DOHH2 (cell line): ENCODE results near the gene NCF2.

Experiments used
- CTCF ChIP-seq: fragments of 200-600 bp; sonication (generic); IDR thresholded peaks from one replicate; pipeline ENCODE4 v1.5.1; 2014; ENCODE audit warnings: antibody characterized with exemption, mild to moderate bottlenecking, low read depth, low read length; ENCODE audit not compliant: poor library complexity, severe bottlenecking
- EZH2phosphoT487 ChIP-seq: fragments of 200-600 bp; sonication (generic); IDR thresholded peaks from 2 replicates; pipeline ENCODE4 v1.6.1; 2017; ENCODE audit warnings: borderline replicate concordance, mild to moderate bottlenecking, antibody characterized with exemption, low read length, moderate library complexity, mixed read lengths

DNA sequence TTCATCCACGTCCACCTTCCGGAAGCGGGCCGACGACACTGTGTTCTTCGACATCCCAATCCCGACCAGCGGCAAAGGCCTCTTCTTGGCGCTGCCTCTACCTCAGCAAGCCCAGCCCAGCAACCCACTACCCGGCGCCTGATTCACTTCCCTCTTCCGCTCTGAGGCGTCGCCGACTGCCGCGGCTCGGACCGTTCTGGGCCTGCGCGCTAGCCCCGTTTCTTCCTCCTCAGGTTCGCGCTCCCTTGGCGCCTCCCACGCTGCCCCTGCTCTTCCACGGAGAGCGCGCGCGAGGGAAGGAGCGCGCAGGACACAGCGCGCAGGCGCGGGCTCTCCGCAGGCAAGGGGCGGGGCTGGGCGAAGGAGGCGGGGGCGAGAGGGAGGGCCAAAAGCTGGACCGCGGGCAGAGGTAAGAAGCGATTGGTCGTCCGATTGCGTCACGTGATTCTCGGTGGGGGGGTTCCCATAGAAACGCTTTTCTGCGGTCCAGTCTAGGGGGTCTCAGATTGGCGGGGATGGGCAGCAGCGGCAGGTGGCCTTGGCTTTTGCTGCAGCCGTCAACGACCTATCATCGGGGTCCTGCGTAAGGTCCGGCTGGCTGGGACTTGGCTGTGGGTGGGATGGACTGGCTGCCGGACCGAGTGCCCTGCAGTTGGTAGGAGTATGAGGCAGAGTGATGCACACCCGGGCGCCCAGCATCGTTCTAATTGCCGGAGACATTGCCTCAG, 45.5 kb upstream of the NCF2 start, which contains the start of gene ARPC5:
- no peak for TF ChIP-seq CTCF
- no peak for TF ChIP-seq EZH2phosphoT487
